Nephron progenitor cell (in vitro differentiated cells): ENCODE data around the gene RAMACL.

Experiments
- DNase-seq: peaks from one replicate; pipeline ENCODE4 v3.0.0; 2021
- H3K27ac Mint-ChIP-seq: 2 replicates; pipeline ENCODE4 v1.8.0; 2021; ENCODE audit warnings: mild to moderate bottlenecking, moderate library complexity, mixed read lengths
- H3K27me3 Mint-ChIP-seq: 2 replicates; pipeline ENCODE4 v1.8.0; 2021; ENCODE audit warnings: mild to moderate bottlenecking, low read depth, mixed read lengths; ENCODE audit not compliant: poor library complexity
- H3K36me3 Mint-ChIP-seq: 2 replicates; pipeline ENCODE4 v1.8.0; 2021; ENCODE audit warnings: low read depth, mixed read lengths
- H3K4me1 Mint-ChIP-seq: 2 replicates; pipeline ENCODE4 v1.8.0; 2021; ENCODE audit warnings: mixed read lengths
- H3K4me3 Mint-ChIP-seq: 2 replicates; pipeline ENCODE4 v1.8.0; 2021; ENCODE audit warnings: mild to moderate bottlenecking, moderate library complexity, mixed read lengths
- H3K9me3 Mint-ChIP-seq: 2 replicates; pipeline ENCODE4 v1.8.0; 2021; ENCODE audit warnings: mild to moderate bottlenecking, moderate library complexity, mixed read lengths
- CTCF ChIP-seq: fragments of 200-600 bp; sonication (generic); IDR thresholded peaks from 2 replicates; pipeline ENCODE4 v1.5.0; 2021; ENCODE audit warnings: antibody characterized with exemption

Gene RAMACL

DNA sequence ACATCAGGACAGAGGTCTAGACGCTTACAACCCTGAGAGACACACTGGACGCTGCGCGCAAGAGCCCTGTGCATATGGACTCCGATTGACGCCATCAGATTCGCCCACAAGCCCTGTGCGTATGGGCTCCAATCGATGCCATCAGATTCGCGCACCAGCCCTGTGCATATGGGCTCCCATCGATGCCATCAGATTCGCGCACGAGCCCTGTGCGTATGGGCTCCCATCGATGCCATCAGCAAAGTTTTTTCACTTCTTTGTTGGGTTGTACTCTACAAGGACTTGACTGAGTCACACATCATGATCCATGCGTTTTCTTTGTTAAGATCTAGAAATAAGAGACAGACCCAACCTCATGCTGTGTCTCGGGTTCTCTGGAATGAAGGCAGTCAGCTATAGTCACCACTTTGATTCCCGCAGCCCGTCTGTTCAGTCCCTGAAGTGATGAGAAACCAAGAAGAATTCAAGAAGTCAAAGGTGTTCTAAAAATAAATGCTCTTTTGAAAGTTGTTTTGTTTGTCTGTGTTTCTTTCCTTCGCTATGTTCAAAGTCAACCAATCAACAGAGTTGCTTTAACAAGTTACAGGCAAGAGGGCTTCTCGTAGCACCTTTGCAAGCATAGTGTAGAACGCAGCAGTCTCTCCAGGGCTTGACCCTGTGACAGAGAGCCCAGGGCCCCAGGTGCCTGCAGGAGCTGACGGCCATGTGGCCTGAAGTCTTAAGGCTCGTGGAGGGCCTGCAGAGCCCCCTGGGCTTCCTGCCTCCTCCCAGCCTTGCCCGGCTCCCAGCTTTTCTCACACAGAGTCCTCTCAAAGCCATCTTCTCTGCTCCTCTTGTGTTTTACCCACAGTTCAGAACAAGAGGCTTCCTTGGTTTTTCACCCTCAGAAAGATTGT, 32.6 kb upstream of the RAMACL start:
- Mint-ChIP-seq H3K9me3 (peaks cover 4% of the 10 kb centered on the region), H3K4me3 (no peak overlapping the region), H3K27me3 (peaks cover 27% of the 10 kb centered on the region), H3K27ac (peak overlapping the region; percentile 57), H3K4me1 (peaks cover 75% of the 10 kb centered on the region), H3K36me3 (peaks cover 19% of the 10 kb centered on the region)
- no peak for DNase-seq
- TF ChIP-seq CTCF: no peak

DNA sequence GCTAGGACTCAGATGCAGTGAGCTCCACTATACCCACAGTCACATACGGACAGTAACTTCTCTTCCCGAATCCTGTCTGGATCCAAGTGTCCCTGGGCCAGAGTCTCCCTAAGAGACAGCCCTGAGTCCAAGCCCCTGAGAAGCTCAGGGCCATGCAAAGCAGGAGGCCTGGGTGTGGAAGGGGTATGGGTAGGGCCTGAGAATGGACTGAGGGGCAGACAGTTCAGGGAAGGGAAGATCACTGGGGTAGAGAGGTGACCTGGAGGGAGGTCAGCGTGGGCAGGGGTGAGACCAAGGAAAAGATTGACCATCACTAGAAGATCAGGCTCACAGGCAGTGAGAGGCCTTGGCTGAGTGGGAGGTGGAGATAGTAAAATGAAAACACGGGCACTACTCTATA, 31.8 kb upstream of the RAMACL start:
- no peak overlapping the region for H3K4me3 Mint-ChIP-seq
- H3K4me1 Mint-ChIP-seq: peaks cover 84% of the 10 kb centered on the region

GRCh38 chr6:166617359-166617758, 30.9 kb upstream of the RAMACL start:
- Mint-ChIP-seq H3K4me1 (peaks cover 93% of the 10 kb centered on the region), H3K36me3 (peaks cover 19% of the 10 kb centered on the region), H3K27me3 (peaks cover 18% of the 10 kb centered on the region), H3K9me3 (no peaks in the 10 kb centered on the region), H3K27ac (peak overlapping the region; percentile 47), H3K4me3 (no peak overlapping the region)
- DNase-seq: no peak
- no peak for TF ChIP-seq CTCF

More for the DNA sequence above, 31.8 kb upstream of the RAMACL start:
- DNase-seq: no peak
- Mint-ChIP-seq H3K27me3 (peaks cover 22% of the 10 kb centered on the region), H3K36me3 (peaks cover 19% of the 10 kb centered on the region), H3K27ac (no peak overlapping the region), H3K9me3 (peaks cover 4% of the 10 kb centered on the region)
- no peak for TF ChIP-seq CTCF

GRCh38 chr6:166616261-166617238, 30.1 kb upstream of the RAMACL start:
- Mint-ChIP-seq H3K9me3 (no peaks in the 10 kb centered on the region), H3K27me3 (peaks cover 18% of the 10 kb centered on the region), H3K4me1 (peaks cover 98% of the 10 kb centered on the region), H3K27ac (no peak overlapping the region), H3K36me3 (peaks cover 19% of the 10 kb centered on the region), H3K4me3 (peak overlapping the region; percentile 42)
- DNase-seq: no peak
- no peak for TF ChIP-seq CTCF

- Mint-ChIP-seq H3K4me3 (no peak overlapping the region), H3K36me3 (peaks cover 19% of the 10 kb centered on the region), H3K4me1 (peaks cover 92% of the 10 kb centered on the region), H3K27me3 (peaks cover 14% of the 10 kb centered on the region), H3K27ac (peak overlapping the region; percentile 89), H3K9me3 (no peaks in the 10 kb centered on the region)
- TF ChIP-seq CTCF: no peak
- DNase-seq: no peak
These were observed 28.7 kb upstream of the RAMACL start for GRCh38 chr6:166615059-166615770.
